GM10266 (cell line): ENCODE results near the gene PRKCB.
"Not testable (repeated sequence)": the region's sequence is repeated elsewhere in the genome, so short reads cannot be mapped to it uniquely, and the experiment has no call there.

Experiments
- DNase-seq: peaks from one replicate; pipeline ENCODE4 v3.0.0; 2012; ENCODE audit errors: extremely low spot score
- CTCF ChIP-seq: IDR thresholded peaks from 2 replicates; pipeline ENCODE4 v1.5.1; 2012; ENCODE audit warnings: mild to moderate bottlenecking, low read depth; ENCODE audit not compliant: control insufficient read depth, insufficient read depth; ENCODE audit errors: missing control alignments

The PRKCB gene

GRCh38 chr16:24216961-24217360, 381.2 kb downstream of the PRKCB start:
- no peak for DNase-seq
- no peak for TF ChIP-seq CTCF

- no peak for TF ChIP-seq CTCF
- no peak for DNase-seq
These were observed 381.7 kb downstream of the PRKCB start for GRCh38 chr16:24217461-24217860.

- no peak for DNase-seq
- TF ChIP-seq CTCF = no peak
These were observed 382.5 kb downstream of the PRKCB start for GRCh38 chr16:24218299-24218698.

- TF ChIP-seq CTCF = no peak
- DNase-seq = no peak
These were observed 385.4 kb downstream of the PRKCB start for GRCh38 chr16:24221219-24221618.

GRCh38 chr16:24228514-24228913, 392.7 kb downstream of the PRKCB start:
- TF ChIP-seq CTCF = no peak
- no peak for DNase-seq

- TF ChIP-seq CTCF = no peak
These were observed 397.2 kb downstream of the PRKCB start for GRCh38 chr16:24232936-24233335.

GRCh38 chr16:24234737-24235136, 399.0 kb downstream of the PRKCB start:
- TF ChIP-seq CTCF = no peak

More at GRCh38 chr16:24232936-24233335, 397.2 kb downstream of the PRKCB start:
- DNase-seq = no peak

GRCh38 chr16:24235806-24236205, 400.0 kb downstream of the PRKCB start:
- DNase-seq = no peak
- no peak for TF ChIP-seq CTCF

More at GRCh38 chr16:24234737-24235136, 399.0 kb downstream of the PRKCB start:
- DNase-seq = no peak

- not testable (repeated sequence) for DNase-seq
These were observed 403.1 kb downstream of the PRKCB start for GRCh38 chr16:24238846-24239245.
